GM23248 (cell line): ENCODE measurements around the gene CTNND2.

Experiments used
- EZH2 ChIP-seq: fragments of 200-600 bp; sonication (generic); IDR thresholded peaks from 2 replicates; pipeline ENCODE4 v1.6.1; 2018; ENCODE audit warnings: antibody characterized with exemption, mild to moderate bottlenecking; ENCODE audit not compliant: insufficient read depth, poor library complexity, severe bottlenecking
- EZH2phosphoT487 ChIP-seq: fragments of 200-600 bp; sonication (generic); IDR thresholded peaks from 2 replicates; pipeline ENCODE4 v1.6.1; 2018; ENCODE audit warnings: antibody characterized with exemption, moderate library complexity, mild to moderate bottlenecking, low read depth; ENCODE audit not compliant: insufficient read depth

DNA sequence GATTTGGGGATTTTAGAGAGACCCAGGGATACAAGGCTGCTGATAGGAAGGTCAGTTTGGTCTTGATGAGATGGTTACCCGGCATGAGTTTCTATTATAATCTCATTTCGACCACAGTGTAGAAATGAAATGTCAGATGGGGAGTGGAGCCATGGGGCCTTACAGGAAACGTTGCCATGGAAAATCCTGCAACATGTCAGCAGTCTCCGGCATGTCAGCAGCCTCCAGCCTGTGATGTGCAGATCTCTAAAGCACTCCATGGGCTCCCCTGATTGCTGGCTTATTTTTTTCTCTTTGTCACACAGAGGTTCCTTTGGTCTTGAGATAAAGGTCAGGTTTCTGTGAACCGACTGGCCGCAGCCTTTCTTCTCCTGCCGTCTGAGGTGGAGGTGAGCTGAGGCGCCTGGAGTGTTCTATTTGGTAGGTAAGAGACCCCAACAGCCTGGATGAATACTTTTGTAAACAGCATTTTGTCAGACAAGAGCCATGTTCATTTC lies 934.5 kb downstream of the CTNND2 start:
- TF ChIP-seq EZH2phosphoT487 = no peak
- no peak for TF ChIP-seq EZH2
